Endometrial microvascular endothelial cells (primary cell): ENCODE results near the gene NAT14. TPM values are rescaled to one million over a fixed set of nuclear protein-coding genes. Genes with fewer than 3 reads are reported as not detected.
"Not testable (repeated sequence)": the region's sequence is repeated elsewhere in the genome, so short reads cannot be mapped to it uniquely, and the experiment has no call there.

Experiments used
- in situ Hi-C: cut with HindIII; loops from 2 replicates; pipeline ENCODE4 v1.10.0; 2017; ENCODE audit warnings: low sequenced_read_pairs, low pct_unique_long_range_greater_than_20kb; ENCODE audit errors: inconsistent ontology term
- total RNA-seq: library from RNA; depleted of rRNA; stranded (reverse); fragments of >200 nt; gene quantifications from one replicate; pipeline ENCODE4 v1.2.3, GENCODE V29; 2015; ENCODE audit errors: inconsistent ontology term

The NAT14 gene
- 8.5 TPM for total RNA-seq

GRCh38 chr19:55484593-55485438 lies at the start of gene NAT14:
TSS of gene NAT14 (plus strand) at chr19:55485188. CDS start at chr19:55485709, 521 bp downstream.
- in situ Hi-C loops: no loop called here

GRCh38 chr19:55436847-55437246 lies 48.1 kb upstream of the NAT14 start:
- in situ Hi-C loops: no loop called here

- in situ Hi-C loops: no loop called here
Measured at GRCh38 chr19:55437410-55437809, 47.6 kb upstream of the NAT14 start.

- in situ Hi-C loops: no loop called here
Measured at GRCh38 chr19:55439052-55439451, 45.9 kb upstream of the NAT14 start.

- in situ Hi-C loops: no loop called here
Measured at GRCh38 chr19:55440411-55441105, 44.4 kb upstream of the NAT14 start.

GRCh38 chr19:55441319-55441691 lies 43.7 kb upstream of the NAT14 start:
- in situ Hi-C loops: no loop called here

- in situ Hi-C loops: no loop called here
Measured at GRCh38 chr19:55441692-55442321, 43.2 kb upstream of the NAT14 start.

GRCh38 chr19:55442372-55442961 lies 42.5 kb upstream of the NAT14 start:
- in situ Hi-C loops: no loop called here

GRCh38 chr19:55443045-55443823 lies 41.8 kb upstream of the NAT14 start, which contains the start of gene SHISA7:
TSS of gene SHISA7 (minus strand) at chr19:55443300. CDS start at chr19:55442863, 437 bp downstream.
- in situ Hi-C loops: no loop called here

- in situ Hi-C loops: no loop called here
Measured at GRCh38 chr19:55443824-55444480, 41.0 kb upstream of the NAT14 start.

GRCh38 chr19:55444646-55445045 lies 40.3 kb upstream of the NAT14 start:
- in situ Hi-C loops: no loop called here

GRCh38 chr19:55446060-55446459 lies 38.9 kb upstream of the NAT14 start:
- in situ Hi-C loops: no loop called here

GRCh38 chr19:55447421-55448174 lies 37.4 kb upstream of the NAT14 start:
- in situ Hi-C loops: no loop called here

- in situ Hi-C loops: not testable (repeated sequence)
Measured at GRCh38 chr19:55448175-55448490, 36.9 kb upstream of the NAT14 start.

GRCh38 chr19:55449469-55449868 lies 35.5 kb upstream of the NAT14 start:
- in situ Hi-C loops: no loop called here

- in situ Hi-C loops: no loop called here
Measured at GRCh38 chr19:55451163-55451964, 33.6 kb upstream of the NAT14 start.
